ENCODE results near the gene NMU.
"Not testable (repeated sequence)": the region's sequence is repeated elsewhere in the genome, so short reads cannot be mapped to it uniquely, and the experiment has no call there.

Gene NMU

DNA sequence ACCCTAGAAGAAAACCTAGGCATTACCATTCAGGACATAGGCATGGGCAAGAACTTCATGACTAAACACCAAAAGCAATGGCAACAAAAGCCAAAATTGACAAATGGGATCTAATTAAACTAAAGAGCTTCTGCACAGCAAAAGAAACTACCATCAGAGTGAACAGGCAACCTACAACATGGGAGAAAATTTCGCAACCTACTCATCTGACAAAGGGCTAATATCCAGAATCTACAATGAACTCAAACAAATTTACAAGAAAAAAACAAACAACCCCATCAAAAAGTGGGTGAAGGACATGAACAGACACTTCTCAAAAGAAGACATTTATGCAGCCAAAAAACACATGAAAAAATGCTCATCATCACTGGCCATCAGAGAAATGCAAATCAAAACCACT is 12.0 kb downstream of the NMU start:
- DNase-seq (ENCODE audit: low read depth, low spot score): not testable (repeated sequence)

DNA sequence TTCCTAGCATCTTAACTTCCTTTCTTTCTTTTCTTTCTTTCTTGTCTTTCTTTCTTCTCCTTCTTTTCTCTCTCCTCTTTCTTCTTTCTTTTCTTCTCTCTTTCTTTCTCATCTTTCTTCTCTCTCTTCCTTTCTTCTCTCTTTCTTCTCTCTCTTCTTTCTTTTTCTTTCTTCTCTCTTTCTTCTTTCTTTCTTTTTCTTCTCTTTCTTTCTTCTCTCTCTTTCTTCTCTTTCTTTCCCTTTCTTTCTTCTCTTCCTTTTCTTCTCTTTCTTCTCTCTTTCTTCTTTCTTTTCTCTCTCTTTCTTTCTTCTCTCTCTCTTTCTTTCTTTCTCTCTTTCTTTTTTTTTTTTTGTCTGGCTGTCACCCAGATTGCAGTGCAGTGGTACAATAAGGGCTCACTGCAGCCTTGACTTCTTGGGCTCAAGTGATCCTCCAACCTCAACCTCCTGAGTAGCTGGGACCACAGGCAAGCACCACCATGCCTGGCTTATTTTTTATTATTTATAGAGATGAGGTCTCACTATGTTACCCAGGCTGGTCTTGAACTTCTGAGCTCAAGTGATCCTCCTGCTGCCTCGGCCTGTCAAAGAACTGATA is 17.5 kb downstream of the NMU start:
- DNase-seq (ENCODE audit: low read depth, low spot score): no peak

DNA sequence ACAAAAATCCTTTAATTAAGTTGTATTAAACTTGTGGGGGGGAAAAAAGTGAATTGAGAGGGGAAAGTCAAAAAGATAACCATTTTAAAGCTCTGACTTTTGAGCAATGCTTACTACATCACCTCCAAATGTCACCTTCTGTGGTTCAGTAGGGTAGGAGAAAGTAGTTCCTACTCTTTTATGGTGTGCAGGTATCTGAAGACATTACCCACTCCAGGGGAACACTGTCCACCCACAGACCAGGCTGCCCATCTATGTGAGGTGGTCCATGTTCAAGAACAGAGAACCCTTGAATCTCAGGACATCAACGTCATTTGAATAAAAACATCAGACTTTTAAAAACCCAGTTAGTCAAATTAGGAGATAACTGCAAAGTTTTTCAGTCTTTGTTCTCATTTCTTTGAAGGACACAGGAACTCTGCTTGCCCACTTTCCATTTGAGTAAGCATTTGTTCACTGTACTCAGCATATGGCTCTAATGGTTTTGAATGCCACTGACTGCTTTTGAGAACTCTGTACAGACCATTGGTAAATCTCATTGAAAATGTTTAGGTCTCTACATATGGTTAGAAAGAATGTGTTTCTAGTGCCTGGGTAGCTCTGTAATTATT is 18.4 kb downstream of the NMU start:
- DNase-seq (ENCODE audit: low read depth, low spot score): no peak

DNA sequence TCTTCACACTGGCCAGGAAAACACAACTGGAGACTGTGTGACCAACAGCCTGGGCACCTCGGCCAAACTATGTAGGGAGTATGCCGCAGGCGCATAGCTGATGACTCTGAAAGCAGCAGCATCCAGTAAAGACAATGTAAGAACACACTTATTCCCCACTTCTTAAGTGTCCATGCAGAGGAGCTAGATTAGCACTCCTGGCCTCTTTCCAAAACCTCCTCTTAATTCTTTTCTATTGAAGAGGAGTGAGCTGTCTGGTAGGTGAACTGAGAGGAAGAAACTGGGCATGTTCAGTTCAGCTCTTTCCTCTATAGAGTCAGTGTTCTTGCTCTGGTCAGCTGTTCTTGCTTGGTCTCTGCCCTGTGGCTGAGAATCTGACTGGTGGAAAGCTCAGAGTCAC is 21.1 kb downstream of the NMU start:
- DNase-seq (ENCODE audit: low read depth, low spot score): no peak

GRCh38 chr4:55613621-55614020 is 22.5 kb downstream of the NMU start:
- no peak for DNase-seq (ENCODE audit: low read depth, low spot score)

- DNase-seq (ENCODE audit: low read depth, low spot score): no peak
These were observed 23.8 kb downstream of the NMU start for GRCh38 chr4:55612341-55612740.

DNA sequence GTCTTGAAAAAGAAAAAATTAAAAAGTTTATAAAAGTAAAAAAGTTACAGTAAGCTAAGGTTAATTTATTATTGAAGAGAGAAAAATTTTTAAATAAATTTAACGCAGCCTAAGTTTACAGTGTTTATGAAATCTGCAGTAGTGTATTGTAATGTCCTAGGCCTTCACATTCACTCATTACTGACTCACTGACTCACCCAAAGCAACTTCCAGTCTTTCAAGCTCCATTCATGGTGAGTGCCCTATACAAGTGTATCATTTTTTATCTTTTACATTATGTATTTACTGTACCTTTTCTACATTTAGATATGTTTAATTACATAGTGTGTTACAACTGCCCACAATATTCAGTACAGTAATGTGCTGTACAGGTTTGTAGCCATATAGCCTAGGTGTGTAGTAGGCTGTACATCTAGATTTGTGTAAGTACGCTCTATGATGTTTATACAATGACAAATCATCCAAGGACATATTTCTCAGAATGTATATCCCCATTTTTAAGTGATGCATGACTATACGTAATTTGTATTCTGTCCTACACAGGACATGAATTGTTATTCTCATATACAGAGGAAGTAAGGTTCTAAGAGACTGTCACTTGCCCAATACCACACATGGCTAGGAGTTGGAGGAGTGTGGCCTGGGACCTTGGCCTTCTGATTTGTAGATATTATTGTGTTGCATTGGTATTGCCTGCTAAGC is 24.6 kb downstream of the NMU start:
- no peak for DNase-seq (ENCODE audit: low read depth, low spot score)

DNA sequence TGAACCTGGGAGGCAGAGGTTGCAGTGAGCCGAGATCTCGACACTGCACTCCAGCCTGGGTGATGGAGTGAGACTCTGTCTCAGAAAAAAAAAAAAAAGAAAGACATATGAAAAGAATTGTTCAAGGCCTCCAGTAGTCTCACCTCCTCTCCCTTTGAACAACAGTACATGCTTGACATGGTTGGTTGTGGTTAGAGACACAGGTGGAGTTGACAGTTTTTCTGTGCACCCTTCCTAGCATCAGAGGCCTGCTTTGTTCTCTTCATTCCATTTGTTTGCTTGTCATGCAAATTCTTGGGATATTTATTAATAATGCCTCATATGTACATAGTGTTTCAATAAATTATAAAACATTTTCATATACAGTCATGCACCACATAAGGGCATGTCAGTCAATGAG is 25.7 kb downstream of the NMU start:
- DNase-seq (ENCODE audit: low read depth, low spot score): no peak

GRCh38 chr4:55609393-55609866 is 26.7 kb downstream of the NMU start:
- DNase-seq (ENCODE audit: low read depth, low spot score): no peak

GRCh38 chr4:55608591-55608990 is 27.5 kb downstream of the NMU start:
- no peak for DNase-seq (ENCODE audit: low read depth, low spot score)

- no peak for DNase-seq (ENCODE audit: low read depth, low spot score)
These were observed 31.1 kb downstream of the NMU start for GRCh38 chr4:55604996-55605395.

GRCh38 chr4:55600640-55601039 is 35.5 kb downstream of the NMU start:
- no peak for DNase-seq (ENCODE audit: low read depth, low spot score)

DNA sequence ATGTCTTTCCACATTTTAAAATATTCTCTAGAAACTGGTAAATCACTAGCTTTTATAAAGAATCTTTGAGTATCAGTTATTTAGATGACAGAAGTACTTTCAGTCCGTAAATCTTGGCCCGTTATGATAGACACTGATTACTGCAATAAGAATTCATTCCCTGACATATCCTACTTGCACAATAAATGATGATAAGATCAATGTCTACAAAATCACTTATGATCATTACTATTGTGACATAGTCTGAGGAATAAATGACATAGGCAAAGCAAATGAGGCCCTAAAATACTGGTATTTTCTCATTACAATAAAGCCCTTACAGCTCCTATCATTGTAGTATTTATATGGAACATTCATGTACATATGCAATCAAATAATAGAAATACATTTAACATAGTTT is 37.5 kb downstream of the NMU start:
- DNase-seq (ENCODE audit: low read depth, low spot score): no peak

DNA sequence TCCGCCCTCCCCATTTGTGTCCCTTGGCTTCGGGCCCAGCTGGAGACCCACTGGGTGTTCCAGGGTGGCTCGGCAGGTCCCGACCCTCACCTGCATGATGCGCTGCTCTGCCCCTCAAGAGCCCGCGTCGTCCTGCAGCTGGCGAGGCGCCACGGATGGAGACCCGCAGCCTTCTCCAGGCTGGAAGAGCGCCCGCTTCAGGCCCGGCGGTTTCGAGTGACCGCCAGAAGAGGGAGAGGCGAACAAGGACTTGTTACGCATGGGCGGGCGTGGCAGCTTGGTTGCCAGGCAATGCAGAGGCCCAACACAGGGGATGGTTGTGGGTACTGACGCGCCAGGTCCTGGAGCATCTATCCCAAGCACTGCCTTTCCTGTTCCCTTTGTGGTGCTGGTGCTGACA is 44.1 kb downstream of the NMU start, which contains the start of gene PDCL2:
TSS of gene PDCL2 (minus strand) at position 232 of the 400 bp plus-strand sequence. CDS start at position 96, 136 bp downstream.
- no peak for DNase-seq (ENCODE audit: low read depth, low spot score)

GRCh38 chr4:55588160-55588559 is 47.9 kb downstream of the NMU start:
- no peak for DNase-seq (ENCODE audit: low read depth, low spot score)

DNA sequence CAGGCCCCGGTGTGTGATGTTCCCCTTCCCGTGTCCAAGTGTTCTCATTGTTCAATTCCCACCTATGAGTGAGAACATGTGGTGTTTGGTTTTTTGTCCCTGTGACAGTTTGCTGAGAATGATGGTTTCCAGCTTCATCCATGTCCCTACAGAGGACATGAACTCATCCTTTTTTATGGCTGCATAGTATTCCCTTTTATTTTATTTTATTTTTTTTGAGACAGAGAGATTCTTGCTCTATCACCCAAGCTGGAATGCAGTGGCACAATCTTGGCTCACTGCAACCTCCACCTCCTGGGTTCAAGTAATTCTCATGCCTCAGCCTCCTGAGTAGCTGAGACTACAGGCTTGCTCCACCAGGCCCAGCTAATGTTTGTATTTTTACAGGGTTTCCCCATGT is 53.3 kb downstream of the NMU start:
- not testable (repeated sequence) for DNase-seq (ENCODE audit: low read depth, low spot score)

- DNase-seq (ENCODE audit: low read depth, low spot score): no peak
These were observed 57.6 kb downstream of the NMU start for GRCh38 chr4:55578341-55579010.

- DNase-seq (ENCODE audit: low read depth, low spot score): no peak
These were observed 60.6 kb downstream of the NMU start for GRCh38 chr4:55575513-55575912.

- no peak for DNase-seq (ENCODE audit: low read depth, low spot score)
These were observed 61.8 kb downstream of the NMU start for GRCh38 chr4:55574252-55574651.

- no peak for DNase-seq (ENCODE audit: low read depth, low spot score)
These were observed 64.3 kb downstream of the NMU start for GRCh38 chr4:55571806-55572205.

- no peak for DNase-seq (ENCODE audit: low read depth, low spot score)
These were observed 67.1 kb downstream of the NMU start for GRCh38 chr4:55568905-55569504.

DNA sequence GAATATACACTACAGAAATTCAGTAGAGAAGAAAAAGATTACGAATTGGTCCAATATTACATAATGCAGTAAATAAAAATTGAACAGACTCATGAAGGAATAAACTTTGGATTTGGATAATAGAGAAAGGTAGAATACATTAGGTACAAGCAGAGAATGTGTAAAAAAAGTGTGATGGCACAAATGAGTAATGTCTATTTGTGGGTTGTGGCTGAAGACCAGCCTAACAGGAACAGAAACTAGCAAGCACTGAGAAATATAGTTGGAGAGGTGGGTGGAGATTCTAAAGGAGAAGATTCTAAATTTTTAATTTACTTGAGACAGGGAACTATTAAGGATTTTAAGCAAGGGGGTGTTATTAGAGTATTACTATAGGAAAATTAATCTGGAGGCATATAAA is 74.2 kb downstream of the NMU start:
- no peak for DNase-seq (ENCODE audit: low read depth, low spot score)
